SK-N-SH (cell line): ENCODE measurements around the gene PPP1R9A. TPM values are rescaled to one million over a fixed set of nuclear protein-coding genes. Genes with fewer than 3 reads are reported as not detected.

Experiments
- CTCF ChIA-PET: fragments of 300-600, 350-600 bp; formaldehyde crosslinking; extraction: SDS; loops from one replicate; lab custom pipeline; 2021; lab: Yijun Ruan, JAX
- POLR2A ChIA-PET: fragments of 350-600 bp; sonication (Branson Sonifier 250); formaldehyde crosslinking; extraction: SDS; loops from one replicate; lab custom pipeline; 2020; ENCODE audit warnings: antibody characterized with exemption, inconsistent platforms; lab: Yijun Ruan, JAX
- DNase-seq: peaks from one replicate; pipeline ENCODE4 v3.0.0; 2012
- H2AFZ ChIP-seq: fragments of 200-600 bp; sonication (generic); 2 replicates; pipeline ENCODE4 v1.8.1; 2016; ENCODE audit warnings: antibody characterized with exemption, mild to moderate bottlenecking, low read depth
- H3F3A ChIP-seq: fragments of 200-600 bp; sonication (generic); replicated peaks from 2 replicates; pipeline ENCODE3; 2016; ENCODE audit warnings: antibody characterized with exemption, mild to moderate bottlenecking; ENCODE audit not compliant: insufficient read depth
- H3K27ac ChIP-seq, 2 experiments: fragments of 200-500 bp in 1 of 2; fragments of 200-600 bp in 1 of 2; sonication (Bioruptor generic) in 1 of 2; sonication (generic), shearing (Covaris generic) in 1 of 2; 2 replicates each; pipeline versions ENCODE4 v1.5.1 to v1.6.1; 2014 to 2016; ENCODE audit warnings: low read depth in 2 of 2, inconsistent platforms in 1 of 2, low read length in 1 of 2, mild to moderate bottlenecking in 1 of 2, mixed read lengths in 1 of 2
- H3K27me3 ChIP-seq: fragments of 200-600 bp; sonication (generic), shearing (Covaris generic); 2 replicates; pipeline ENCODE4 v1.6.1; 2016; ENCODE audit warnings: mixed run types; ENCODE audit not compliant: insufficient read depth
- H3K36me3 ChIP-seq, 2 experiments: fragments of 200-500 bp in 1 of 2; fragments of 200-600 bp in 1 of 2; sonication (Bioruptor generic) in 1 of 2; sonication (generic) in 1 of 2; replicated peaks in 1 of 2; 2 replicates each; pipeline versions ENCODE3 to v1.5.1; 2014 to 2016; ENCODE audit warnings: low read length in 1 of 2, mild to moderate bottlenecking in 1 of 2; ENCODE audit not compliant: insufficient read depth in 2 of 2, control insufficient read depth in 1 of 2
- H3K4me1 ChIP-seq, 2 experiments: fragments of 200-500 bp in 1 of 2; fragments of 200-600 bp in 1 of 2; sonication (Bioruptor generic) in 1 of 2; sonication (generic), shearing (Covaris generic) in 1 of 2; 2 replicates each; pipeline versions ENCODE4 v1.5.1 to v1.6.1; 2014 to 2016; ENCODE audit warnings: low read depth in 1 of 2, low read length in 1 of 2, mixed run types in 1 of 2; ENCODE audit not compliant: insufficient read depth in 2 of 2, control insufficient read depth in 1 of 2
- H3K4me2 ChIP-seq: fragments of 200-600 bp; sonication (generic), shearing (Covaris generic); 2 replicates; pipeline ENCODE4 v1.6.1; 2017; ENCODE audit warnings: mixed run types
- H3K4me3 ChIP-seq, 2 experiments: fragments of 200-500 bp in 1 of 2; fragments of 200-600 bp in 1 of 2; sonication (Bioruptor generic) in 1 of 2; sonication (generic), shearing (Covaris generic) in 1 of 2; 2 replicates each; pipeline versions ENCODE4 v1.5.1 to v1.8.1; 2014 to 2016; ENCODE audit warnings: low read depth in 2 of 2, inconsistent platforms in 1 of 2, low read length in 1 of 2, mild to moderate bottlenecking in 1 of 2, mixed read lengths in 1 of 2, moderate library complexity in 1 of 2
- H3K79me2 ChIP-seq: fragments of 200-600 bp; sonication (generic); 2 replicates; pipeline ENCODE4 v1.8.1; 2017; ENCODE audit warnings: mild to moderate bottlenecking; ENCODE audit not compliant: insufficient read depth
- H3K9ac ChIP-seq: fragments of 200-600 bp; sonication (generic); 2 replicates; pipeline ENCODE4 v1.6.1; 2017; ENCODE audit warnings: mixed run types
- H3K9me2 ChIP-seq: fragments of 200-600 bp; sonication (generic); 2 replicates; pipeline ENCODE4 v1.6.1; 2017; ENCODE audit warnings: mixed run types
- H3K9me3 ChIP-seq: fragments of 200-600 bp; sonication (generic); 2 replicates; pipeline ENCODE4 v1.6.1; 2017; ENCODE audit warnings: mixed run types, mild to moderate bottlenecking, moderate library complexity
- H4K20me1 ChIP-seq: fragments of 200-600 bp; sonication (generic); 2 replicates; pipeline ENCODE4 v1.6.1; 2017; ENCODE audit warnings: mild to moderate bottlenecking, mixed run types; ENCODE audit not compliant: insufficient read depth
- CHD2 ChIP-seq: fragments of 150-350 bp; IDR thresholded peaks from 2 replicates; pipeline ENCODE4 v1.6.1; 2018; ENCODE audit warnings: low read length; ENCODE audit not compliant: partially characterized antibody
- EP300 ChIP-seq, 2 experiments: IDR thresholded peaks; 2 replicates each; pipeline versions ENCODE4 v1.4.0 to v1.6.1; 2012; ENCODE audit warnings: borderline replicate concordance in 1 of 2, low read depth in 1 of 2, low read length in 1 of 2
- FOXJ3 ChIP-seq: sonication (generic); formaldehyde crosslinking; IDR thresholded peaks from 2 replicates; pipeline ENCODE4 v1.5.1; 2020; ENCODE audit warnings: mild to moderate bottlenecking, missing genetic modification reagents
- FOXM1 ChIP-seq: IDR thresholded peaks from 2 replicates; pipeline ENCODE4 v1.4.0; 2012; ENCODE audit warnings: low read depth, mild to moderate bottlenecking
- GATA2 ChIP-seq: sonication (generic); formaldehyde crosslinking; IDR thresholded peaks from 2 replicates; pipeline ENCODE4 v1.5.0; 2020; ENCODE audit warnings: mild to moderate bottlenecking, missing genetic modification reagents
- IRF3 ChIP-seq: fragments of 150-350 bp; IDR thresholded peaks from 2 replicates; pipeline ENCODE4 v1.6.1; 2016; ENCODE audit warnings: mild to moderate bottlenecking, low read depth, low read length
- JUND ChIP-seq: IDR thresholded peaks from 2 replicates; pipeline ENCODE4 v1.4.0; 2012
- MEF2A ChIP-seq: IDR thresholded peaks from 2 replicates; pipeline ENCODE4 v1.4.0; 2012; ENCODE audit warnings: low read depth, borderline replicate concordance
- MXI1 ChIP-seq: IDR thresholded peaks from 2 replicates; pipeline ENCODE4 v1.6.1; 2012; ENCODE audit warnings: mild to moderate bottlenecking, low read depth, low read length, improper control_type of control experiment
- POLR2AphosphoS5 ChIP-seq: IDR thresholded peaks from 2 replicates; pipeline ENCODE4 v1.6.1; 2012; ENCODE audit warnings: low read depth, low read length
- SMC3 ChIP-seq: IDR thresholded peaks from 2 replicates; pipeline ENCODE4 v1.6.1; 2012; ENCODE audit warnings: low read depth, low read length, improper control_type of control experiment
- TAF1 ChIP-seq: IDR thresholded peaks from 2 replicates; pipeline ENCODE4 v1.6.1; 2012; ENCODE audit warnings: low read depth, mild to moderate bottlenecking, low read length, moderate library complexity, borderline replicate concordance
- TCF12 ChIP-seq: IDR thresholded peaks from 2 replicates; pipeline ENCODE4 v1.4.0; 2012
- ZBTB33 ChIP-seq: IDR thresholded peaks from 2 replicates; pipeline ENCODE4 v1.4.0; 2012; ENCODE audit warnings: low read depth, borderline replicate concordance
- WGBS: methylation state at CpG from one replicate; pipeline ENCODE4 v1.1.6; 2017; ENCODE audit warnings: low lambda C conversion rate; 5-methylcytosine and 5-hydroxymethylcytosine counted together
- polyA plus RNA-seq, 3 experiments: library from polyadenylated mRNA; depleted of rRNA; stranded (reverse); fragments of >200 nt; gene quantifications; 2 replicates each; pipeline ENCODE4 v1.2.3, GENCODE V29; 2012
- TF ChIP-seq, protein P1 (sequence below): IDR thresholded peaks from 2 replicates; pipeline ENCODE4; 2012
- TF ChIP-seq, protein P2 (sequence below): IDR thresholded peaks from 2 replicates; pipeline ENCODE4 v1.4.0; 2012; ENCODE audit warnings: low read depth
- TF ChIP-seq, protein P3 (sequence below): IDR thresholded peaks from 2 replicates; pipeline ENCODE4 v1.6.1; 2012; ENCODE audit warnings: mild to moderate bottlenecking, low read depth, low read length, moderate library complexity

The PPP1R9A gene
- polyA plus RNA-seq, 1 of the 3 experiments (the other 2 are of a cell fraction): 0.30 TPM

GRCh38 chr7:95027234-95027872, 120.0 kb downstream of the PPP1R9A start:
- H3K9me2 ChIP-seq: no peaks in the 10 kb centered on the region
- H3K36me3 ChIP-seq: no peaks in the 10 kb centered on the region
- H3K4me3 ChIP-seq: no peak overlapping the region
- WGBS: 24% methylated on average over 11 of the region's 11 CpGs
- H3F3A ChIP-seq: no peaks in the 10 kb centered on the region
- H4K20me1 ChIP-seq: no peaks in the 10 kb centered on the region
- no peaks in the 10 kb centered on the region for H3K79me2 ChIP-seq
- H3K4me2 ChIP-seq: no peak overlapping the region
- H2AFZ ChIP-seq: no peak overlapping the region
- POLR2A ChIA-PET: no interaction called here
- TF ChIP-seq, protein P1, sequence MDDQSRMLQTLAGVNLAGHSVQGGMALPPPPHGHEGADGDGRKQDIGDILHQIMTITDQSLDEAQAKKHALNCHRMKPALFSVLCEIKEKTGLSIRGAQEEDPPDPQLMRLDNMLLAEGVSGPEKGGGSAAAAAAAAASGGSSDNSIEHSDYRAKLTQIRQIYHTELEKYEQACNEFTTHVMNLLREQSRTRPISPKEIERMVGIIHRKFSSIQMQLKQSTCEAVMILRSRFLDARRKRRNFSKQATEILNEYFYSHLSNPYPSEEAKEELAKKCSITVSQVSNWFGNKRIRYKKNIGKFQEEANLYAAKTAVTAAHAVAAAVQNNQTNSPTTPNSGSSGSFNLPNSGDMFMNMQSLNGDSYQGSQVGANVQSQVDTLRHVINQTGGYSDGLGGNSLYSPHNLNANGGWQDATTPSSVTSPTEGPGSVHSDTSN: no peak
- TF ChIP-seq TCF12 (no peak), IRF3 (no peak), EP300 (IDR thresholded peaks at IDR 0.05; ENCODE audit: borderline replicate concordance in 1 of 2, low read depth in 1 of 2, low read length in 1 of 2) (no peak), GATA2 (CRISPR knock-in tag) (no peak), TAF1 (no peak), JUND (no peak), SMC3 (no peak), FOXJ3 (no peak), CHD2 (no peak), POLR2AphosphoS5 (no peak), FOXM1 (no peak), MEF2A (no peak), ZBTB33 (no peak), MXI1 (no peak)
- TF ChIP-seq, protein P2, sequence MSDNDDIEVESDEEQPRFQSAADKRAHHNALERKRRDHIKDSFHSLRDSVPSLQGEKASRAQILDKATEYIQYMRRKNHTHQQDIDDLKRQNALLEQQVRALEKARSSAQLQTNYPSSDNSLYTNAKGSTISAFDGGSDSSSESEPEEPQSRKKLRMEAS: no peak
- TF ChIP-seq, protein P3, sequence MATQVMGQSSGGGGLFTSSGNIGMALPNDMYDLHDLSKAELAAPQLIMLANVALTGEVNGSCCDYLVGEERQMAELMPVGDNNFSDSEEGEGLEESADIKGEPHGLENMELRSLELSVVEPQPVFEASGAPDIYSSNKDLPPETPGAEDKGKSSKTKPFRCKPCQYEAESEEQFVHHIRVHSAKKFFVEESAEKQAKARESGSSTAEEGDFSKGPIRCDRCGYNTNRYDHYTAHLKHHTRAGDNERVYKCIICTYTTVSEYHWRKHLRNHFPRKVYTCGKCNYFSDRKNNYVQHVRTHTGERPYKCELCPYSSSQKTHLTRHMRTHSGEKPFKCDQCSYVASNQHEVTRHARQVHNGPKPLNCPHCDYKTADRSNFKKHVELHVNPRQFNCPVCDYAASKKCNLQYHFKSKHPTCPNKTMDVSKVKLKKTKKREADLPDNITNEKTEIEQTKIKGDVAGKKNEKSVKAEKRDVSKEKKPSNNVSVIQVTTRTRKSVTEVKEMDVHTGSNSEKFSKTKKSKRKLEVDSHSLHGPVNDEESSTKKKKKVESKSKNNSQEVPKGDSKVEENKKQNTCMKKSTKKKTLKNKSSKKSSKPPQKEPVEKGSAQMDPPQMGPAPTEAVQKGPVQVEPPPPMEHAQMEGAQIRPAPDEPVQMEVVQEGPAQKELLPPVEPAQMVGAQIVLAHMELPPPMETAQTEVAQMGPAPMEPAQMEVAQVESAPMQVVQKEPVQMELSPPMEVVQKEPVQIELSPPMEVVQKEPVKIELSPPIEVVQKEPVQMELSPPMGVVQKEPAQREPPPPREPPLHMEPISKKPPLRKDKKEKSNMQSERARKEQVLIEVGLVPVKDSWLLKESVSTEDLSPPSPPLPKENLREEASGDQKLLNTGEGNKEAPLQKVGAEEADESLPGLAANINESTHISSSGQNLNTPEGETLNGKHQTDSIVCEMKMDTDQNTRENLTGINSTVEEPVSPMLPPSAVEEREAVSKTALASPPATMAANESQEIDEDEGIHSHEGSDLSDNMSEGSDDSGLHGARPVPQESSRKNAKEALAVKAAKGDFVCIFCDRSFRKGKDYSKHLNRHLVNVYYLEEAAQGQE: no peak
- TF ChIP-seq, all 33 proteins: peak for 0
- Histone ChIP-seq H3K4me1 (no peaks in the 10 kb centered on the region), H3K27ac (no peak overlapping the region), H3K27me3 (no peaks in the 10 kb centered on the region; the same call in 1 of the 2 replicates), H3K9me3 (no peaks in the 10 kb centered on the region), H3K9ac (no peak overlapping the region)
- no peak for DNase-seq
- CTCF ChIA-PET: interaction anchor here (0.6 to 1.0 kb wide), 3 partner anchors 11 to 451 kb away, joined by 3 to 4 read pairs (median 3); no protein-coding TSS in a partner anchor
